CD4-positive, alpha-beta T cell (primary cell): ENCODE measurements around the gene CBX4. TPM values are rescaled to one million over a fixed set of nuclear protein-coding genes. Genes with fewer than 3 reads are reported as not detected.

Experiments used
- ATAC-seq: fragments of 200-7000 bp; cut with Tn5 transposase; one replicate; pipeline ENCODE4 v1.10.0; 2022; ENCODE audit warnings: mild to moderate bottlenecking; ENCODE audit not compliant: poor library complexity
- CTCF ChIA-PET: fragments of 350-600 bp; sonication (Branson Sonifier 250); formaldehyde crosslinking; loops from one replicate; lab custom pipeline; 2021; ENCODE audit warnings: antibody characterized with exemption, inconsistent platforms; lab: Charles Lee
- POLR2A ChIA-PET: fragments of 350-600 bp; sonication (Branson Sonifier 250); formaldehyde crosslinking; loops from one replicate; lab custom pipeline; 2021; ENCODE audit warnings: antibody characterized with exemption, inconsistent platforms; lab: Charles Lee
- DNase-seq, 14 experiments: peaks; one replicate each; pipeline ENCODE4 v3.0.0-alpha.2; 2013 to 2020; ENCODE audit warnings: mixed read lengths in 2 of 14
- H3K27ac ChIP-seq, 2 donors: one replicate each; pipeline versions ENCODE4 v1.5.1 to v1.7.0; 2013; ENCODE audit warnings: low read length in 2 of 2, low read depth in 1 of 2, mild to moderate bottlenecking in 1 of 2
- H3K27me3 ChIP-seq, 2 experiments: 1 replicate in 1 of 2; 2 replicates in 1 of 2; pipeline versions ENCODE4 v1.6.1 to v1.7.0; 2013; ENCODE audit warnings: low read length in 2 of 2, control low read depth in 1 of 2, mild to moderate bottlenecking in 1 of 2, moderate library complexity in 1 of 2; ENCODE audit not compliant: insufficient read depth in 2 of 2, control insufficient read depth in 1 of 2
- H3K36me3 ChIP-seq: one replicate; pipeline ENCODE4 v1.6.1; 2013; ENCODE audit warnings: low read length, control low read depth; ENCODE audit not compliant: insufficient read depth
- H3K4me1 ChIP-seq: one replicate; pipeline ENCODE4 v1.6.1; 2013; ENCODE audit warnings: low read length, control low read depth; ENCODE audit not compliant: insufficient read depth
- H3K4me3 ChIP-seq: one replicate; pipeline ENCODE4 v1.5.1; 2013; ENCODE audit warnings: mild to moderate bottlenecking, low read length, moderate library complexity
- H3K9me3 ChIP-seq, 2 experiments: 1 replicate in 1 of 2; 2 replicates in 1 of 2; pipeline versions ENCODE4 v1.6.1 to v1.7.0; 2013; ENCODE audit warnings: low read length in 2 of 2, mild to moderate bottlenecking in 2 of 2, control low read depth in 1 of 2, moderate library complexity in 1 of 2; ENCODE audit not compliant: control insufficient read depth in 1 of 2, insufficient read depth in 1 of 2
- H3K27ac Mint-ChIP-seq: one replicate; pipeline ENCODE4 v1.8.0; 2020; ENCODE audit warnings: mixed read lengths
- H3K27me3 Mint-ChIP-seq: one replicate; pipeline ENCODE4 v1.8.0; 2021; ENCODE audit warnings: mixed read lengths
- H3K36me3 Mint-ChIP-seq: one replicate; pipeline ENCODE4 v1.8.0; 2021; ENCODE audit warnings: low read depth, mixed read lengths
- H3K4me1 Mint-ChIP-seq: one replicate; pipeline ENCODE4 v1.8.0; 2021; ENCODE audit warnings: low read depth, mixed read lengths
- H3K4me3 Mint-ChIP-seq: one replicate; pipeline ENCODE4 v1.8.0; 2020; ENCODE audit warnings: mild to moderate bottlenecking, mixed read lengths
- H3K9me3 Mint-ChIP-seq: one replicate; pipeline ENCODE4 v1.8.0; 2020; ENCODE audit warnings: mixed read lengths
- intact Hi-C, 2 experiments: fragments of 100-400 bp; cut with DNase I in 1 of 2; cut with micrococcal nuclease in 1 of 2; formaldehyde crosslinking; loops; one replicate each; pipeline versions ENCODE4 v1.15.1 to v1.9.0; 2023 to 2025; cut with DNase I, micrococcal nuclease
- total RNA-seq, 174 experiments: library from RNA in 2 of 174; stranded (reverse) in 2 of 174; gene quantifications; one replicate each; pipeline ENCODE4 v1.2.3 and lab custom pipeline; 2021 to 2026
- TF ChIP-seq, protein P1 (sequence below): fragments of 200-600 bp; IDR thresholded peaks from one replicate; pipeline ENCODE4 v1.8.0; 2022; ENCODE audit warnings: antibody characterized with exemption, mild to moderate bottlenecking

CBX4 gene
- total RNA-seq, 2 experiments from 2014 or later, result 196 to 202 TPM

DNA sequence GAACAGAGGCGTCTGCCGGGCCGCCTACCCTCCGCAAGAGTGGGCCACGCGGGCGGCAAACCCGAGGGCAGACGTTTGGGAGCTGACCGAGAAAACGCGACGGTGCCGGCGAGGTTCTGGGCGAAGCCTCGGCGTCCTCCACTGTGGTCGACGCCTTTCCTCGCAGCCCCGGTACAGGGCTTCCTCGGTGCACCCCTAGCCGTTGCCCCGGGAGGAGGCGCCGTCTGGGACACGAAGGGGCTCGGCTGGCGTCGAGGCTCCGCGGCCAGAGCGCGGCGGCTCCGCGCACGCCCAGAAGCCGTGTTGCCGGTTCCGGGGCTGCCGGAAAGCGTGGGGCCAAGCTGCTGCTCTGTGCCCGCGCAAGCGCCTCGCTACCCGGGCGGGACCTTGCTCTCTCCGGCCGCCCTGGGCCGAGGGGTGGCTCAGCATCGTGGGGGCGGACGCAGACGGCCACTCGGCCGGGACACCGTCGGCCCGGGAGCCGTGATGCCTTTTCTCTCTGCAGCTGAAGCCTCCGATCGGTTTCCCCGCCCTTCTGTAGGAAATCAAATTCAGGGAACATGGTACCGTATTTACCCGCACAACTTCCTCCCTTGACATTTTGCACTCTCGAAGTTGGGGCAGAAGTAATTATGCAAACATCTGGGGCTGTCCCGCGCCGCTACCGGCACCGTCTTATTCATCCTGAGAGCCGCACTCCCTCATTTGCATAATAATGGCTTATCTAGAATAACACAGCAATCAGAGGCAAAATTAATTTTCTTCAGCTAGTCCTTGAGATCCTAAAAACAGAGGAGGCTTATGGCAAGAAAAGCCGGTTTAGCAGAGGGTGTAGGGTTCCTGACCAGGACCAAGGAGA, 35.0 kb downstream of the CBX4 start:
- H3K36me3 Mint-ChIP-seq, result peaks cover 4% of the 10 kb centered on the region
- H3K36me3 ChIP-seq, result no peaks in the 10 kb centered on the region
- peaks cover 97 to 99% of the 10 kb centered on the region in 2 experiments for H3K27me3 ChIP-seq
- peaks cover 52% of the 10 kb centered on the region for H3K4me1 Mint-ChIP-seq
- peak; percentile 53 for ATAC-seq
- no peaks in the 10 kb centered on the region for H3K9me3 Mint-ChIP-seq
- H3K27me3 Mint-ChIP-seq, result peaks cover 90% of the 10 kb centered on the region
- peaks cover 0 to 72% of the 10 kb centered on the region in 2 experiments for H3K9me3 ChIP-seq
- CTCF ChIA-PET, result interaction anchor here (0.9 to 1.3 kb wide), 3 partner anchors 35 to 62 kb away, joined by 3 read pairs; partner anchors contain the start of gene CBX4
- peaks cover 70% of the 10 kb centered on the region for H3K4me1 ChIP-seq
- peak in 5 of 14 experiments; percentile 35 to 74 (median 57) for DNase-seq
- TF ChIP-seq, protein P1, sequence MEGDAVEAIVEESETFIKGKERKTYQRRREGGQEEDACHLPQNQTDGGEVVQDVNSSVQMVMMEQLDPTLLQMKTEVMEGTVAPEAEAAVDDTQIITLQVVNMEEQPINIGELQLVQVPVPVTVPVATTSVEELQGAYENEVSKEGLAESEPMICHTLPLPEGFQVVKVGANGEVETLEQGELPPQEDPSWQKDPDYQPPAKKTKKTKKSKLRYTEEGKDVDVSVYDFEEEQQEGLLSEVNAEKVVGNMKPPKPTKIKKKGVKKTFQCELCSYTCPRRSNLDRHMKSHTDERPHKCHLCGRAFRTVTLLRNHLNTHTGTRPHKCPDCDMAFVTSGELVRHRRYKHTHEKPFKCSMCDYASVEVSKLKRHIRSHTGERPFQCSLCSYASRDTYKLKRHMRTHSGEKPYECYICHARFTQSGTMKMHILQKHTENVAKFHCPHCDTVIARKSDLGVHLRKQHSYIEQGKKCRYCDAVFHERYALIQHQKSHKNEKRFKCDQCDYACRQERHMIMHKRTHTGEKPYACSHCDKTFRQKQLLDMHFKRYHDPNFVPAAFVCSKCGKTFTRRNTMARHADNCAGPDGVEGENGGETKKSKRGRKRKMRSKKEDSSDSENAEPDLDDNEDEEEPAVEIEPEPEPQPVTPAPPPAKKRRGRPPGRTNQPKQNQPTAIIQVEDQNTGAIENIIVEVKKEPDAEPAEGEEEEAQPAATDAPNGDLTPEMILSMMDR, result no peak
- H3K4me3 Mint-ChIP-seq, result peak overlapping the region; percentile 76
- no peak overlapping the region for H3K4me3 ChIP-seq
- H3K27ac ChIP-seq, result no peak overlapping the region
- intact Hi-C loops, result no loop called here
- peak overlapping the region; percentile 62 for H3K27ac Mint-ChIP-seq
- POLR2A ChIA-PET, result interaction anchor here (0.8 to 10.2 kb wide), 5 partner anchors 8 to 193 kb away, joined by 3 to 127 read pairs (median 4); partner anchors contain the start of gene CBX4

DNA sequence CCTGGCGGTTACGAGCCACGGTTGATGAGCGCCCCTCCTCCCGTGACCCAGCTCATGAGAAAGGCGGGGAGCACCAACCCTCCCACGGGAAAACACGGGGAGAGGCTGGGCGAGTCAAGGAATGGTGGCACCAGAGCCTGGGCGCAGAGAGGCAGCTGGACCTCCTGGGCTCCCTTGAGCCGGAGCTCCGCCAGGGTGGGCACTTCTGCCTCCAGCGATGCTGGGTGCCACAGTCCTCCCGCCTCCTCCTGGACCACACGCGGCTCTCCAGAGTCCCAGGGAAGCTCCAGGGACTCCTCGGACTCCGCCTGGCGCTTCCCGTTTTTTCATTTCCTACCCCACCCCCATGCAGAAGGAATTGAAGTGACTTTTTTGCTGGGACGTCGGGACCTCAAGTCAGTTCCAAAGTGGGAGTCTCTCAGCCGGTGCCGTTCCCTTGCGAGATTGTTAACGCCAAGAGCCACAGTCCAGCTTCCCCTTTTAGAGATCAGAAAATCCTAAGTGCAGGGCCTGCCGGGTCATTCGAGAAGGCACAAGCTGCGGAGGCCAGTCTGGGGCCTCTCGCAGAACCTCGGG, 35.7 kb downstream of the CBX4 start:
- H3K4me1 ChIP-seq, result peaks cover 70% of the 10 kb centered on the region
- no peaks in the 10 kb centered on the region for H3K36me3 ChIP-seq
- H3K36me3 Mint-ChIP-seq, result peaks cover 4% of the 10 kb centered on the region
- peaks cover 49% of the 10 kb centered on the region for H3K4me1 Mint-ChIP-seq
- no peak overlapping the region for H3K4me3 ChIP-seq
- no peak overlapping the region for H3K27ac ChIP-seq
- H3K9me3 Mint-ChIP-seq, result no peaks in the 10 kb centered on the region
- H3K27ac Mint-ChIP-seq, result no peak overlapping the region
- H3K27me3 ChIP-seq, result peaks cover 97 to 99% of the 10 kb centered on the region in 2 experiments
- intact Hi-C loops, result no loop called here
- peaks cover 0 to 72% of the 10 kb centered on the region in 2 experiments for H3K9me3 ChIP-seq
- H3K27me3 Mint-ChIP-seq, result peaks cover 89% of the 10 kb centered on the region
- DNase-seq (peak in 1 of 14 experiments; percentile 34), ATAC-seq (no peak)
- no peak overlapping the region for H3K4me3 Mint-ChIP-seq
- TF ChIP-seq, protein P1, result no peak
- ChIA-PET POLR2A (interaction anchor here (2.0 to 10.2 kb wide), 2 partner anchors 8 to 38 kb away, joined by 8 to 127 read pairs; partner anchors contain the start of gene CBX4), CTCF (interaction anchor here (1.3 kb wide), 1 partner anchor 61 kb away, joined by 3 read pairs; no protein-coding TSS in a partner anchor)

DNA sequence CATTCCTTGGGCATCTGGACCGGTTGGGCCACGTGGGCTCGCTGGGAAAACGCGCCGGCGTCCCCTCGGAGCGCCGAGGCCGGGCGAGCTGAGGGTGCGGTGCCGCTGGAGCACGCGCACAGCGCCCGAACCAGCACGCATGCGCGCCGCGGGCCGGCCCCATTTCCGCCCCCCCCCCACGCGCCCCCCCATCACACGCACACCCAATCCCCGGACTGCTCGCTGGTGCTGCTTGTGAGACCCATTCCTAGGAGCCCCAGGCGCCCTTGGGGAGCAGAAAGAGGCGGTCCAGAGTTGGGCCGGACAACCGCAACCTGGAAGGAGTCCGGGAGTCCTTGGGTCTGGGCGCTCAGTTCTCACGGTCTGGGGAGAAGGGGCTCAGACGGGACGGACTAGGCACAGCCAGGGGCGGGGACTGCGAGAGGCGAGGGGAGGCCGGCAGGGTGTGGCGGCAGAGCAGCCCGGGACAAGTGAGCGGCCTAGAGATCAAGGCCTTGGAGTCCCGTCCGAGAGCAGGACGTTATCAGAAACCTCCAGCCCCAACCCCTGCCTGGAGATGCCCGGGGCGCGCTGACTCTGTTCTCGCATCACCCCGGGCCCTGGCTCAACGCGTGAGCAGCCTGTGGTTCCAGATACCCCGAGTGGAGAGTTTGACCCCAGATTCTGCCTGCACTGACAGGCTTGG, 36.4 kb downstream of the CBX4 start:
- Mint-ChIP-seq H3K27me3 (peaks cover 86% of the 10 kb centered on the region), H3K27ac (no peak overlapping the region), H3K4me3 (no peak overlapping the region), H3K9me3 (no peaks in the 10 kb centered on the region), H3K36me3 (peaks cover 4% of the 10 kb centered on the region), H3K4me1 (peaks cover 50% of the 10 kb centered on the region)
- H3K4me3 ChIP-seq, result no peak overlapping the region
- POLR2A ChIA-PET, result interaction anchor here (2.0 to 10.2 kb wide), 3 partner anchors 9 to 38 kb away, joined by 8 to 127 read pairs (median 10); partner anchors contain the start of gene CBX4
- H3K27ac ChIP-seq, result no peak overlapping the region
- intact Hi-C loops, result no loop called here
- peaks cover 0 to 74% of the 10 kb centered on the region in 2 experiments for H3K9me3 ChIP-seq
- DNase-seq, result peak in 1 of 14 experiments; percentile 33
- no peaks in the 10 kb centered on the region for H3K36me3 ChIP-seq
- ATAC-seq, result no peak
- peaks cover 74% of the 10 kb centered on the region for H3K4me1 ChIP-seq
- CTCF ChIA-PET, result no interaction called here
- H3K27me3 ChIP-seq, result peaks cover 96 to 99% of the 10 kb centered on the region in 2 experiments
- TF ChIP-seq, protein P1, result no peak
